T-cell (primary cell): ENCODE results near the gene AADAC. TPM values are rescaled to one million over a fixed set of nuclear protein-coding genes. Genes with fewer than 3 reads are reported as not detected.
A peak's percentile ranks its signal among the peaks of the same experiment; 100 is the strongest.
"Not testable (repeated sequence)": the region's sequence is repeated elsewhere in the genome, so short reads cannot be mapped to it uniquely, and the experiment has no call there.

Experiments used
- ATAC-seq, 4 experiments: fragments of 200-7000 bp in 3 of 4; fragments of 150-1000 bp in 1 of 4; cut with Tn5 transposase; replicated peaks in 1 of 4; 1 replicate in 3 of 4; 2 replicates in 1 of 4; pipeline ENCODE4 v1.10.0; 2021; ENCODE audit warnings: moderate library complexity in 3 of 4, mild to moderate bottlenecking in 2 of 4, moderate number of reproducible peaks in 1 of 4
- CTCF ChIA-PET, 2 donors: fragments of 300-600 bp; sonication (Branson Sonifier 250); formaldehyde crosslinking; loops; one replicate each; lab custom pipeline; 2022; ENCODE audit warnings: antibody characterized with exemption in 2 of 2; lab: Charles Lee
- POLR2A ChIA-PET, 2 donors: fragments of 300-600 bp; sonication (Branson Sonifier 250); formaldehyde crosslinking; loops; one replicate each; lab custom pipeline; 2022; ENCODE audit warnings: antibody characterized with exemption in 2 of 2; lab: Charles Lee
- DNase-seq, 35 experiments: peaks; one replicate each; pipeline versions ENCODE4 v3.0.0 to v3.0.0-alpha.2; 2013 to 2023
- H3K27ac ChIP-seq: one replicate; pipeline ENCODE4 v1.5.1; 2013; ENCODE audit warnings: low read length
- H3K27me3 ChIP-seq, 2 experiments: replicated peaks in 1 of 2; 1 replicate in 1 of 2; 2 replicates in 1 of 2; pipeline versions ENCODE4 v1.6.1 to v1.7.0; 2013; ENCODE audit warnings: low read length in 1 of 2, mixed read lengths in 1 of 2; ENCODE audit not compliant: control insufficient read depth in 2 of 2, insufficient read depth in 2 of 2; ENCODE audit errors: extremely low read depth in 1 of 2
- H3K36me3 ChIP-seq, 2 donors: 1 replicate in 1 of 2; 2 replicates in 1 of 2; pipeline versions ENCODE4 v1.6.1 to v1.7.0; 2013; ENCODE audit warnings: low read length in 1 of 2; ENCODE audit not compliant: control insufficient read depth in 2 of 2, insufficient read depth in 1 of 2; ENCODE audit errors: extremely low read depth in 1 of 2
- H3K4me1 ChIP-seq, 2 experiments: 1 replicate in 1 of 2; 2 replicates in 1 of 2; pipeline versions ENCODE4 v1.6.1 to v1.7.0; 2013; ENCODE audit warnings: low read length in 2 of 2, mixed read lengths in 1 of 2; ENCODE audit not compliant: insufficient read depth in 2 of 2, control insufficient read depth in 1 of 2; ENCODE audit errors: extremely low read depth in 1 of 2
- H3K4me3 ChIP-seq, 2 donors: 1 replicate in 1 of 2; 2 replicates in 1 of 2; pipeline versions ENCODE4 v1.5.1 to v1.7.0; 2013; ENCODE audit warnings: mild to moderate bottlenecking in 2 of 2, low read length in 1 of 2, moderate library complexity in 1 of 2; ENCODE audit not compliant: control insufficient read depth in 1 of 2; ENCODE audit errors: extremely low read depth in 1 of 2
- H3K9me3 ChIP-seq: 2 replicates; pipeline ENCODE4 v1.7.0; 2013
- H3K27ac Mint-ChIP-seq, 2 donors: one replicate each; pipeline ENCODE4 v1.8.0; 2020 to 2021; ENCODE audit warnings: mild to moderate bottlenecking in 2 of 2, mixed read lengths in 2 of 2
- H3K27me3 Mint-ChIP-seq, 2 donors: one replicate each; pipeline ENCODE4 v1.8.0; 2021 to 2022; ENCODE audit warnings: mixed read lengths in 2 of 2
- H3K36me3 Mint-ChIP-seq: one replicate; pipeline ENCODE4 v1.8.0; 2021; ENCODE audit warnings: mixed read lengths
- H3K4me1 Mint-ChIP-seq, 3 donors: one replicate each; pipeline ENCODE4 v1.8.0; 2020 to 2022; ENCODE audit warnings: mixed read lengths in 3 of 3, mild to moderate bottlenecking in 1 of 3
- H3K4me3 Mint-ChIP-seq, 3 donors: one replicate each; pipeline ENCODE4 v1.8.0; 2020 to 2022; ENCODE audit warnings: mild to moderate bottlenecking in 3 of 3, mixed read lengths in 3 of 3, moderate library complexity in 3 of 3
- H3K9me3 Mint-ChIP-seq, 3 donors: one replicate each; pipeline ENCODE4 v1.8.0; 2020 to 2022; ENCODE audit warnings: mixed read lengths in 3 of 3
- WGBS: methylation state at CpG from one replicate; pipeline ENCODE4 v1.1.5; 2013; ENCODE audit warnings: missing lambda C conversion rate; ENCODE audit not compliant: insufficient coverage; 5-methylcytosine and 5-hydroxymethylcytosine counted together
- total RNA-seq, 35 experiments: library from RNA in 6 of 35; stranded (reverse) in 6 of 35; fragments of 120-200 nt in 1 of 35; gene quantifications; one replicate each; pipeline versions ENCODE4 v1.2.1 to v1.2.4 and lab custom pipeline; 2013 to 2026

The AADAC gene
- total RNA-seq, 5 donors from 2014 or later (not counting 1 experiment from before 2014, with no cell fraction given), result 0.20 to 0.38 (median 0.25) TPM; not detected in 2

DNA sequence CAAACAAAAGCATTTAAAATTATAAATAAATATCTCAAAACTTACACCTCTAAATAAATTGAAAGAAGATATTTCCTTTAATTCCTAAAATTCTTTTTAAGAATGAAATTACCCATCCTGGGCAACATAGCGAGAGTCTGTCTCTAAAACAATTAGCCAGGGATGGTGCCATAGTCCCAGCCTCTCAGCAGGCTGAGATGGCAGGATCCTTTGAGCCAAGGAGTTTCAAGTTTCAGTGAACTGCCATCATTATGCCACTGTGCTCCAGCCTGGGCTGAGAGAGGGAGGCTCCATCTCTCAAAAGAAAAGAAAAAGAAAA, 25.4 kb downstream of the AADAC start:
- H3K27ac ChIP-seq, result no peak overlapping the region
- ChIA-PET CTCF (interaction anchor here in 1 of 2 donors (0.6 to 1.4 kb wide), 2 partner anchors 24 to 671 kb away, joined by 4 to 7 read pairs; no protein-coding TSS in a partner anchor), POLR2A (no interaction called here)
- H3K27me3 ChIP-seq, result peaks cover 0 to 7% of the 10 kb centered on the region in 2 experiments
- H3K4me1 ChIP-seq, result no peaks in the 10 kb centered on the region
- no peak overlapping the region for H3K4me3 ChIP-seq
- Mint-ChIP-seq H3K36me3 (no peaks in the 10 kb centered on the region), H3K27ac (no peak overlapping the region), H3K4me1 (no peaks in the 10 kb centered on the region), H3K27me3 (peaks cover 0 to 8% of the 10 kb centered on the region in 2 donors), H3K9me3 (no peaks in the 10 kb centered on the region), H3K4me3 (no peak overlapping the region)
- WGBS, result no CpG with 5 or more reads among the region's 1 CpG
- DNase-seq, result no peak
- no peaks in the 10 kb centered on the region for H3K9me3 ChIP-seq
- no peaks in the 10 kb centered on the region for H3K36me3 ChIP-seq
- no peak for ATAC-seq

DNA sequence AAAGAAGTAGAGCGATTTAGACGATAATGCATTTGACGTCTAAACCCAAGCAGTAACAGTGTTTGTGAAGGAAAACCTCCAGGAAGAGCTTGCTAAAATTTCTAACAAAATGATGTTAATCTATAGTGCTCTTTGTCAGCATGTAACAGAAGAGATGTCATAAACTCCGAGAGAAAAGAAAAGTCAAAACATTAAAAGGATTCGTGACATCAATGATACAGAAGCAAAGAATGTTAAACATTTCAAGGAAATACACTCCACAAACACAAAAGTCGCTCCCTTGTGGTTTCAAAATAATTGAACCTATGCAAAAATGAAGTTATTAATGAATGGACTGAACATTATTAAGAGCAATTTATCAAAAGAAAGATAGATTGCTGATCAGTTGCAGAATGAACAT, 27.9 kb downstream of the AADAC start:
- no peak overlapping the region for H3K4me3 Mint-ChIP-seq
- H3K9me3 ChIP-seq, result no peaks in the 10 kb centered on the region
- no peaks in the 10 kb centered on the region for H3K4me1 ChIP-seq
- no peaks in the 10 kb centered on the region for H3K36me3 Mint-ChIP-seq
- H3K9me3 Mint-ChIP-seq, result no peaks in the 10 kb centered on the region
- no peaks in the 10 kb centered on the region for H3K27me3 Mint-ChIP-seq
- DNase-seq (no peak), ATAC-seq (no peak)
- no peaks in the 10 kb centered on the region for H3K4me1 Mint-ChIP-seq
- H3K27ac Mint-ChIP-seq, result no peak overlapping the region
- no peak overlapping the region for H3K4me3 ChIP-seq
- no peaks in the 10 kb centered on the region for H3K36me3 ChIP-seq
- H3K27ac ChIP-seq, result no peak overlapping the region
- peaks cover 0 to 7% of the 10 kb centered on the region in 2 experiments for H3K27me3 ChIP-seq
- no CpG with 5 or more reads among the region's 6 CpGs for WGBS
- ChIA-PET POLR2A (interaction anchor here in 1 of 2 donors (0.6 kb wide), 1 partner anchor 1434 kb away, joined by 3 read pairs; no protein-coding TSS in a partner anchor), CTCF (no interaction called here)

GRCh38 chr3:151843275-151843674, 29.4 kb downstream of the AADAC start:
- ATAC-seq (no peak), DNase-seq (no peak)
- Mint-ChIP-seq H3K27ac (no peak overlapping the region), H3K36me3 (no peaks in the 10 kb centered on the region), H3K4me1 (no peaks in the 10 kb centered on the region), H3K4me3 (no peak overlapping the region), H3K27me3 (no peaks in the 10 kb centered on the region), H3K9me3 (no peaks in the 10 kb centered on the region)
- no peaks in the 10 kb centered on the region for H3K4me1 ChIP-seq
- WGBS, result no CpG with 5 or more reads among the region's 1 CpG
- H3K36me3 ChIP-seq, result no peaks in the 10 kb centered on the region
- CTCF ChIA-PET, result no interaction called here
- POLR2A ChIA-PET, result no interaction called here
- no peak overlapping the region for H3K4me3 ChIP-seq
- no peak overlapping the region for H3K27ac ChIP-seq
- H3K27me3 ChIP-seq, result peaks cover 0 to 7% of the 10 kb centered on the region in 2 experiments
- H3K9me3 ChIP-seq, result no peaks in the 10 kb centered on the region

GRCh38 chr3:151845306-151845905, 31.5 kb downstream of the AADAC start:
- Histone ChIP-seq H3K4me3 (no peak overlapping the region), H3K4me1 (no peaks in the 10 kb centered on the region), H3K27me3 (no peaks in the 10 kb centered on the region), H3K27ac (no peak overlapping the region), H3K36me3 (no peaks in the 10 kb centered on the region), H3K9me3 (no peaks in the 10 kb centered on the region)
- ChIA-PET POLR2A (interaction anchor here in 1 of 2 donors (0.6 to 0.7 kb wide), 2 partner anchors 45 to 1137 kb away, joined by 3 read pairs; no protein-coding TSS in a partner anchor), CTCF (interaction anchor here in 1 of 2 donors (1.0 kb wide), 1 partner anchor 194 kb away, joined by 3 read pairs; no protein-coding TSS in a partner anchor)
- no peaks in the 10 kb centered on the region for H3K36me3 Mint-ChIP-seq
- no peaks in the 10 kb centered on the region for H3K4me1 Mint-ChIP-seq
- peaks cover 0 to 5% of the 10 kb centered on the region in 2 donors for H3K27me3 Mint-ChIP-seq
- no peak overlapping the region for H3K4me3 Mint-ChIP-seq
- 50% methylated on average over 1 of the region's 3 CpGs for whole genome bisulfite sequencing
- peaks cover 0 to 5% (median 5%) of the 10 kb centered on the region in 3 donors for H3K9me3 Mint-ChIP-seq
- no peak for ATAC-seq
- H3K27ac Mint-ChIP-seq, result no peak overlapping the region
- DNase-seq, result no peak

GRCh38 chr3:151850065-151850464, 36.1 kb downstream of the AADAC start:
- peaks cover 0 to 15% of the 10 kb centered on the region in 2 experiments for H3K27me3 ChIP-seq
- Mint-ChIP-seq H3K27me3 (peaks cover 9 to 20% of the 10 kb centered on the region in 2 donors), H3K9me3 (peaks cover 9 to 12% (median 11%) of the 10 kb centered on the region in 3 donors)
- no CpG with 5 or more reads among the region's 2 CpGs for WGBS
- H3K4me3 Mint-ChIP-seq, CTCF ChIA-PET, H3K4me3 ChIP-seq, H3K4me1 Mint-ChIP-seq, H3K9me3 ChIP-seq, POLR2A ChIA-PET, H3K36me3 Mint-ChIP-seq, H3K4me1 ChIP-seq, H3K36me3 ChIP-seq, DNase-seq, H3K27ac ChIP-seq, H3K27ac Mint-ChIP-seq, ATAC-seq: not testable (repeated sequence)

DNA sequence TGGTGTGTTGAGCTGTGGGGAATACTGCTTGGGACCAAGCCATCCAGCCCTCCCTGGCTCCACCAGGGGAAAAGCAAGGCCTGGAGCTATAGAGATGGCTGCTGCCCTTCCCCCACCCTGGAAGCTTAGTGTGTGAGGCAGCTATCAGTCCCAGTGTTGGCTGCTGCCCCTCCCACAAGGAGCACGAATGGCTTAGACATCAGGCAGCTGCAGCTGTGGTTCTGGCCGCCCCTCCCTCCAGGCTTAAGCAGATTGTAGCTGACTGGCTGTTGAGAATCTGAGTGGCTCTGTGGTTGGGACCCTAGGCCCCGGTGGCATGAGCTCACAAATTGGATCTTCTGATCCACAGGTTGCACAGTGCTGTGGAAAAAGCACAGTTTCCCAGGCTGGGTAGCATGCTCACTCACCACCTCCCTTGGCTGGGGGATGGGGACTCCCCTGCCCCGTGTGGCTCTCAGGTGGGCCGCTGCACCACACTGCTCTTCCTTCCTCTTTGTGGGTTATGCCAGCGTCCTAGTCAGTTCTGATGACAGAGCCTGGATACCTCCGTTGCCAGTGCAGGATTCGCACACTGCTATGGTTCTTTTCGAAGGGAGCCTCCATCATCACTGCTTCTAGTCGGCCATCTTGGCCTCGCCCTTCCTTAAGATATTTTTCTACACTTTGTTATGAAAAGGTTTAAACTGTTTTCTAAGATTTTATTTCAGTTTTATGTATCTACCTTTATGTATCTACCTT, 38.3 kb downstream of the AADAC start:
- Histone ChIP-seq H3K36me3 (no peaks in the 10 kb centered on the region), H3K4me3 (no peak overlapping the region), H3K27ac (no peak overlapping the region), H3K9me3 (no peaks in the 10 kb centered on the region), H3K4me1 (no peaks in the 10 kb centered on the region), H3K27me3 (peaks cover 0 to 15% of the 10 kb centered on the region in 2 experiments)
- peaks cover 9 to 12% (median 11%) of the 10 kb centered on the region in 3 donors for H3K9me3 Mint-ChIP-seq
- H3K27ac Mint-ChIP-seq, result no peak overlapping the region
- DNase-seq (peak in 1 of 35 experiments; percentile 4), ATAC-seq (no peak)
- 53% methylated on average over 4 of the region's 11 CpGs for WGBS
- H3K4me1 Mint-ChIP-seq, result no peaks in the 10 kb centered on the region
- POLR2A ChIA-PET, result no interaction called here
- peaks cover 13 to 25% of the 10 kb centered on the region in 2 donors for H3K27me3 Mint-ChIP-seq
- no peak overlapping the region for H3K4me3 Mint-ChIP-seq
- H3K36me3 Mint-ChIP-seq, result peaks cover 6% of the 10 kb centered on the region
- CTCF ChIA-PET, result interaction anchor here in 1 of 2 donors (0.6 kb wide), 1 partner anchor 623 kb away, joined by 3 read pairs; no protein-coding TSS in a partner anchor
